Measurements from ENCODE around the gene RPAP3. TPM values are rescaled to one million over a fixed set of nuclear protein-coding genes. Genes with fewer than 3 reads are reported as not detected.

RPAP3 gene
- total RNA-seq, 1 experiment from 2014 or later = 48.9 TPM

DNA sequence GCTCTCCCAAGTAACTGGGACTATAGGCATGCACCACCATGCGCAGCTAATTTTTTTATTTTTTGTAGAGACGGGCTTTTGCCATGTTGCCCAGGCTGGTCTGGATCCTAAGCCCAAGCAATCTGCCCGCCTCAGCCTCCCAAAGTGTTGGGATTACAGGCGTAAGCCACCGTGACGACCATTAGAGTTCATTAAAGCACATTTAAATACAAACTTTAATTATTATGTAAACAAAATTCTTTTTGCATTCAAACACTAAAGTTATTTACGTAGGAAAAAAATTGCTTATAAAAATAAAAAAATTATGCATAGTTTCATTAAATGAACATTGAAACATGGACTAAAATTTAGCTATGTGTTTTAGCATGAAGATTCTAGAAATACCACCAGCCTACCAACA is 7.2 kb downstream of the RPAP3 start:
- H3T11ph ChIP-seq (ENCODE audit: low read length) = no peak overlapping the region
- H3K9ac ChIP-seq (ENCODE audit: extremely low read depth, insufficient read length, low read length) = no peak overlapping the region
- H4K91ac ChIP-seq (ENCODE audit: insufficient read length, low read depth, low read length) = no peak overlapping the region
- H3K27me3 ChIP-seq (ENCODE audit: insufficient read depth, low read length) = no peaks in the 10 kb centered on the region
- H3K36me3 Mint-ChIP-seq (ENCODE audit: insufficient read depth in 1 of 3, low read depth in 3 of 3) = peaks cover 5 to 61% (median 54%) of the 10 kb centered on the region in 3 experiments; a peak in 6 of 7 replicates
- no peaks in the 10 kb centered on the region for H3K23me2 ChIP-seq (ENCODE audit: insufficient read length, low read depth, low read length, poor library complexity, severe bottlenecking)
- H3K79me2 ChIP-seq (ENCODE audit: insufficient read depth, low read length) = no peaks in the 10 kb centered on the region
- no peak overlapping the region for H4K8ac ChIP-seq (replicated peaks; ENCODE audit: insufficient read length, low read depth, low read length)
- no peak overlapping the region for H2BK15ac ChIP-seq (ENCODE audit: low read depth, low read length)
- DNase-seq = no peak
- H3K4me1 ChIP-seq (ENCODE audit: insufficient read depth, low read length) = no peaks in the 10 kb centered on the region
- peaks cover under 1 to 6% of the 10 kb centered on the region in 2 experiments; a peak in 2 of 4 replicates for H3K4me1 Mint-ChIP-seq
- no peak overlapping the region for H2BK120ac ChIP-seq (ENCODE audit: low read depth, low read length, poor library complexity, severe bottlenecking)
- no peak overlapping the region for H2AK5ac ChIP-seq (ENCODE audit: insufficient read length, low read length)
- H2BK5ac ChIP-seq (ENCODE audit: insufficient read length, low read length) = no peak overlapping the region
- H3K4ac ChIP-seq (ENCODE audit: low read depth, low read length) = no peak overlapping the region
- H3K23ac ChIP-seq (ENCODE audit: insufficient read length, low read depth, low read length) = no peak overlapping the region
- H4K20me1 ChIP-seq (ENCODE audit: control insufficient read depth, insufficient read depth, insufficient read length) = no peaks in the 10 kb centered on the region
- no peak overlapping the region for H2BK20ac ChIP-seq (ENCODE audit: low read depth, low read length, poor library complexity, severe bottlenecking)
- H2AFZ ChIP-seq (ENCODE audit: low read length) = no peak overlapping the region
- H3K27me3 Mint-ChIP-seq (ENCODE audit: low read depth) = no peaks in the 10 kb centered on the region
- no peak overlapping the region for H3K27ac ChIP-seq (ENCODE audit: insufficient read length, low read depth, low read length)
- H3K9me3 Mint-ChIP-seq = no peaks in the 10 kb centered on the region
- no peak overlapping the region for H4K5ac ChIP-seq (ENCODE audit: insufficient read length, low read depth, low read length)
- H3K18ac ChIP-seq (ENCODE audit: insufficient read length, low read depth, low read length) = no peak overlapping the region
- H3K4me2 ChIP-seq (ENCODE audit: insufficient read depth, insufficient read length, low read length) = no peak overlapping the region
- H3K14ac ChIP-seq (ENCODE audit: insufficient read depth, low read length) = no peak overlapping the region
- H3K79me1 ChIP-seq (ENCODE audit: insufficient read depth, low read depth, low read length, poor library complexity, severe bottlenecking) = no peaks in the 10 kb centered on the region
- no CpG with 5 or more reads among the region's 7 CpGs for WGBS (ENCODE audit: extremely low coverage, insufficient read length, low lambda C conversion rate)
- no peak overlapping the region for H3K56ac ChIP-seq (ENCODE audit: insufficient read length, low read depth, low read length)
- H2BK12ac ChIP-seq (ENCODE audit: insufficient read length, low read depth, low read length) = no peak overlapping the region
- no peak overlapping the region for H3K27ac Mint-ChIP-seq
- TF ChIP-seq, protein P1, sequence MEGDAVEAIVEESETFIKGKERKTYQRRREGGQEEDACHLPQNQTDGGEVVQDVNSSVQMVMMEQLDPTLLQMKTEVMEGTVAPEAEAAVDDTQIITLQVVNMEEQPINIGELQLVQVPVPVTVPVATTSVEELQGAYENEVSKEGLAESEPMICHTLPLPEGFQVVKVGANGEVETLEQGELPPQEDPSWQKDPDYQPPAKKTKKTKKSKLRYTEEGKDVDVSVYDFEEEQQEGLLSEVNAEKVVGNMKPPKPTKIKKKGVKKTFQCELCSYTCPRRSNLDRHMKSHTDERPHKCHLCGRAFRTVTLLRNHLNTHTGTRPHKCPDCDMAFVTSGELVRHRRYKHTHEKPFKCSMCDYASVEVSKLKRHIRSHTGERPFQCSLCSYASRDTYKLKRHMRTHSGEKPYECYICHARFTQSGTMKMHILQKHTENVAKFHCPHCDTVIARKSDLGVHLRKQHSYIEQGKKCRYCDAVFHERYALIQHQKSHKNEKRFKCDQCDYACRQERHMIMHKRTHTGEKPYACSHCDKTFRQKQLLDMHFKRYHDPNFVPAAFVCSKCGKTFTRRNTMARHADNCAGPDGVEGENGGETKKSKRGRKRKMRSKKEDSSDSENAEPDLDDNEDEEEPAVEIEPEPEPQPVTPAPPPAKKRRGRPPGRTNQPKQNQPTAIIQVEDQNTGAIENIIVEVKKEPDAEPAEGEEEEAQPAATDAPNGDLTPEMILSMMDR (conservative IDR thresholded peaks at IDR 0.05) = no peak
- no peaks in the 10 kb centered on the region for H3K9me3 ChIP-seq (ENCODE audit: control insufficient read depth, low read depth, low read length)
- no peak overlapping the region for H3K4me3 Mint-ChIP-seq

Measured in H9 (cell line).